Cardiac fibroblast (primary cell): ENCODE results near the gene NHP2.

Experiments used
- DNase-seq, 2 donors: peaks; one replicate each; pipeline versions ENCODE4 v3.0.0 to v3.0.0-alpha.2; 2010; ENCODE audit warnings: low read depth in 2 of 2
- H3K4me3 ChIP-seq, 2 donors: replicated peaks in 1 of 2; 1 replicate in 1 of 2; 2 replicates in 1 of 2; pipeline ENCODE4 v1.5.1; 2011; ENCODE audit warnings: low read depth in 2 of 2, low read length in 2 of 2, mild to moderate bottlenecking in 2 of 2, moderate library complexity in 1 of 2
- CTCF ChIP-seq: IDR thresholded peaks from one replicate; pipeline ENCODE4 v1.5.1; 2011; ENCODE audit warnings: low read depth, mild to moderate bottlenecking, low read length, inconsistent platforms

The NHP2 gene

DNA sequence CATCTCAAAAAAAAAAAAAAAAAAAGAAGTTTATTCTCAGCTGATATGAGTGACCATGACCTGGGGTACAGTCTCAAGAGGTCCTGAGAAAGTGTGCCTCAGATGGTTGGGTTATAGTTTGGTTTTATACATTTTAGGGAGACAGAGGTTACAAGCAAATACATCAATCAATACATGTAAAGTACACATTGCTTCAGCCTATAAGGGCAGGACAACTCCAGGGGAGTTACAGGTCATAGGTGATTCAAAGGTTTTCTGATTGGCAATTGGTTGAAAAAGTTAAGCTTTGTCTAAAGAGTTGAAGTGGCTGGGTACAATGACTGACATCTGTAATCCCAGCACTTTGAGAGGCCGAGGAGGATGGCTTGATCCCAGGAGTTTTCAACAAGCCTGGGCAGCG lies 35.7 kb upstream of the NHP2 start:
- no peak overlapping the region for H3K4me3 ChIP-seq
- DNase-seq: no peak
- no peak for TF ChIP-seq CTCF

GRCh38 chr5:178187014-178187413 lies 33.3 kb upstream of the NHP2 start, which contains the start of gene GMCL2:
TSS of gene GMCL2 (minus strand) at chr5:178187371. CDS start at chr5:178187299, 72 bp downstream.
- no peak within 1 kb of the TSS for H3K4me3 ChIP-seq
- DNase-seq: no peak
- TF ChIP-seq CTCF: no peak

GRCh38 chr5:178186427-178186826 lies 32.7 kb upstream of the NHP2 start:
- no peak overlapping the region for H3K4me3 ChIP-seq
- no peak for TF ChIP-seq CTCF
- DNase-seq: no peak

DNA sequence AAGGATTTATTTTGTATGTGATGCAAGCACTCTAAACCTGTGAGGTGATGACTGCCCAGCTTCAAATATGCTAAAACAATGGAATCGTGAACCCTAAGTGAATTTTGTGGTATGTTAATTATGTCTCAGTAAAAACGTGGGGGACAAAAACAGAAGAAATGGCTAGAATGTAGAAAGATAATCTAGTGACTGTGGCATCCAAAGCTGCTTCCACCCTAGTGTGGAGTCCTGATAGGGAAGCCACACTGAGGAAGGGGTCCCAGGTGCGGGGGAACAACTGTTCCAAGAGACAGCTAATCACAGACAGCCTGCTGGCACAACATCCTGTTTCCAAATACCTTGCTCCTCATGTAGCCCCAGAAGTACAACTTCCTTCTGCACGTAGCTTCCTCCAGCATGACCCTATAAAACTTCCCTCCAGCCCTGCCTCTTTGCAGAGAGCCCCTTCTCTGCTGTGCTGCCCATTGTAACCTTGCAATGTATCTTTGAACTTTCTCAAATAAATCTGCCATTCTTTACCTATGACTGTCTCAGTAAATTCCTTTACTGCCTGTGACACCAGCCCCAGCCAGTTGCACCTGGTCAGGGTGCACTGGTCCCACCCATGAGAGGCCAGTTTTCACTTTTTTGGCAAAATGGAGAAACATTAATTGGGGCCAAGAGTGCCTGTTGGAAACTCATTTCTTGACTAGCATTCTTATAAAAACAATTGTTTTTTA lies 28.6 kb upstream of the NHP2 start:
- no peak overlapping the region for H3K4me3 ChIP-seq
- no peak for TF ChIP-seq CTCF
- no peak for DNase-seq

DNA sequence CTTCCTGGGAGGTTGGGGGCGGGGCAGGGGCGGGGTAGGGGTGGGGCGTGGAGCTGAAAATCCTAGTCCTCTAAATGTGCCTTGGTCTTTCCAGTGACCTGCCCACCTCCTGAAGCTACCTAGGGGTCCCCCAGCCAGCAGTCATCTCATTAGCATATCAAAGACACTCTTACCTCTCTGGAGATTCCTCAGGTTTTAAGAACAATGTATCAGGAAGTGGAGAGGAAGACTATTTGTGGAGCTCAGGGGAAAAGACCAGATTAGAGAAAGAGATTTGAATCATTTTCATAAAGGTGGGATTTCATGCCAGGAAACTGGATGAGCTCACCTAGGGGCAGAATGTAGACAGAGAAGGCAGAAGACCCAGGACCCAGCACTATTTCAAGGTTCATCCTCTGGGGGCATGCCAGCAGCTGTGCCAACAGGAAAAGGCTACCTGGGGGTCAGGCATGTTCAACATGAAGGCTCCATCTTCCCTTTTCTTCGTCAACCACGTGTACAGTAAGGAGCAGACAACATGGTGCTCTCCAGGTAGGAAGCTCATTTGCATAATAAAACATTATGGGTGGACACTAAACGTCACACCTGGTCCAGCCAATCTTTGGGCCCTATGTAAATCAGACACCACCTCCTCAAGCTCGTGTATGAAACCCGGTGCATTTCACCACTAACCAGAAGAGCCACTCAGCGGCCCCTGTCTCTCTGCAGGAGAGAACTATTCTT lies 26.6 kb upstream of the NHP2 start:
- TF ChIP-seq CTCF: no peak
- DNase-seq: no peak
- no peak overlapping the region for H3K4me3 ChIP-seq

DNA sequence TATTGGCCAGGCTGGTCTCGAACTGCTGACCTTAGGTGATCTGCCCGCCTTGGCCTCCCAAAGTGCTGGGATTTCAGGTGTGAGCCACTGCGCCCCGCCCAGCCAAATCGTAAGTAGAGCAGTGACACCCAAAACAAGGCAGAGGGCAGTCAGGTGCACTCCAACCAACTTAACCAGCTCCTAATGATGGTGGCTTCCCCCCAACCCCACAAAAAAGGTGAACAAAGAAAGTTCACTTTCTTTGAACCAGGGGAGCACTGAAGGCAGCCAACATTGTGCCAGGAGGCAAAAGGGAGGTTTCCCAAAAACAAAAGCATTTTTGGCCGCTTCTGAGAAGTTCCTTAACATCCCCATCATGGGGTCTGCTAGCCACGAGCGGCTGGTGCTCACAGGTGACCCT lies 23.9 kb upstream of the NHP2 start:
- no peak for DNase-seq
- no peak for TF ChIP-seq CTCF
- H3K4me3 ChIP-seq: no peak overlapping the region
